ENCODE data around the gene LGALS3BP.

DNA sequence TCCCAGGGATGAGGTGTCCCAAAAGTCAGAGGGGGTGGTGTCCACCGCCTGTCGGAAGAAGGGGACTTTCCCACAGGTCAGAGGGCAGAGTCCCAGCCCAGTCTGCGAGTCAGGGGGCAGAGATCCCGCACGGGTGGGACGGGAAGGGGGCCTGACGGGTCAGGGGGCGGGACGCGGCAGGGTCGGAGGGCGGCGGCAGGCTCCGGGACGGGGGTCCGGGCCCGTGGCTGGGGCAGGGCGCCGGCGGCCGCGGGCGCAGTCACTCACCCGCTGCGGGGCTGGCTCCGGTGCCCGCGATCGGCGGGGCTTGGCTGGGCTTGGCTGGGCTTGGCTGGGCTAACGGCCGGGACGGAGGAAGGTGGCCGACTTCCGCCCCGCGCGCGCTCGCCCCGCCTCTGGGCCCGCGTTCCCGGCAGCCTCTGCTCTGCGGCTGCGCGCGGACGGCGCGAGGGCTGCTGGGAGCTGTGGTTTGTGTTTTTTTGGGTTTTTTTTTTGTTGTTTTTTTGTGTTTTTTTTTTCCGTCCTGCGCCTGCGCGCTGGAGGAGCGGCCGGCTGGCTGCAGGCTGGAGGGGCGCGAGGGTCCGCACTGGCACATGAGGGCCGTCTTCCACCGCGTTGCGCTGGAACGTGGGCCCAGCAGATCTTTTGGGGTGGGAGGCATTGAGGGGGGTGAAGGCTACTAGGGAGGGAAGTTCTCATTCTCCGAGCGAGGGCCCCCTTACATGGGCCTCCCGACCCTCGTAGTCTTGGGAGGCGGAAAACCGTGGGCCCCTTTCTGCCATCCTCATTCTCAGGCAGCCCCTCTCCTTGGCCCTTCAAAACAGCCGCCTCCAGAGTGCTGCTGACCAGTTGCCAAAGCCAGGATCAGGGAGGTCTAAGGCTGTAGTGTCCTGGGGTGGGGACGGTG lies 29.9 kb upstream of the LGALS3BP start, which contains the start of gene CANT1:
- peak; percentile 64 for TF ChIP-seq POLR2A (IDR thresholded peaks at IDR 0.05; ENCODE audit: low read length)
- no peak for TF ChIP-seq GATA1 (IDR thresholded peaks at IDR 0.05; ENCODE audit: low read depth, low read length)

Measured in erythroblast (primary cell).